GM04503 (cell line): ENCODE measurements around the gene CCR2.
"Not testable (repeated sequence)": the region's sequence is repeated elsewhere in the genome, so short reads cannot be mapped to it uniquely, and the experiment has no call there.

Source experiments
- DNase-seq: peaks from one replicate; pipeline ENCODE4 v3.0.0-alpha.2; 2012; ENCODE audit warnings: low read depth

Gene CCR2

DNA sequence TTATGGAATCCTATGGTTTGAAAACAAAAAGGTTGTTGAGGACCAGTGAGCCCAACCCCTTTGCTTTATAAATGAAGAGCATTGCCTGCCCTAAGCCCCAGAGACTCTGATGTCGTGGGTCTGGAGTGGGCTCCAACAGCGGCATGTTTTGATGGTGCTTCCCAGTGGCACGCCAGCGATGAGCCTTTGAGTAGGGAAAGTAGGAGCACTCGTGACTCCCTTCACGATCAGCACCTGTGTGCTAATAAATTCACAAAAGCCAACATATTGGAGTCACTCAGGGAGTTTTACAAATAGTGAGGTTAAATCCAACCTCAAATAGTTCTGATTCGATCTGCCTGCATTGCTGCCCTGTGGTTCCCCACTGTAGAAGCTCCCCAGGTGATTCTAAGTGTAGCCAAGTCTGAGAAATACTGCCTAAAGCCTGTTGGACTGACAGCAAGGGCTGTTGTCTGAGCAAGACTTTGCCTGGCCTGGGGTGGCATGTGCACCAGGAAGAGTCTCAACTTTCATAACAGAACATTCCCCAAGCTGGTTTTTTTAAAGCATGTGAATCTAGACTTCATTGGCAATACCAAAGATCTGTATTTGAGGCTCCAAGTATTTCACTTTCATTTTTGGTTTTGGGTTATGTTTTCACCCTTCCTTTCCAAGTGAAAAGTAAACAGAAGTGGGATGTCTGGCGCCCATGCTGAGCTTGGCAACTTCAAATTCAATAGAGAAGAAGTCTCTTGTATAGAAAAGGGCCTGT lies 26.7 kb downstream of the CCR2 start:
- DNase-seq, result no peak

DNA sequence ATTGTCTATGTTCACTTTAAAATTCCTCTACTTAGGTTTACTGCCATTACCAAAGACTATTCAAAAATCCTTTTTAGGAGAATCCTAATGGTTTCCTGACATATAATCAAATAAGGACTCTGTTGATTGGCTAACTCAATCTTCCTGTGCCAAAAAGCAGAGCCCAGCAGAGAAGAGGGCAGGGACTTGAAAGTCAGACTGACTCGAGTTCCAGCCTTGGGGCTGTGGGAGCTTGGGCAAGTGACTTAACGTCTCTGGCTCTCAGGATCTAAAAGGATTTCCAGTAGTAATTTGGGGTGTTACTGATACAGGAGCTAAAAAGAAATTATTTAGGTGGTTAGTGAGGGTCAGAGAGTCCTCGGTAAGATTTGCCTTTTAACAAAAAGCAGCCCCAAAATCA lies 27.7 kb downstream of the CCR2 start:
- no peak for DNase-seq

DNA sequence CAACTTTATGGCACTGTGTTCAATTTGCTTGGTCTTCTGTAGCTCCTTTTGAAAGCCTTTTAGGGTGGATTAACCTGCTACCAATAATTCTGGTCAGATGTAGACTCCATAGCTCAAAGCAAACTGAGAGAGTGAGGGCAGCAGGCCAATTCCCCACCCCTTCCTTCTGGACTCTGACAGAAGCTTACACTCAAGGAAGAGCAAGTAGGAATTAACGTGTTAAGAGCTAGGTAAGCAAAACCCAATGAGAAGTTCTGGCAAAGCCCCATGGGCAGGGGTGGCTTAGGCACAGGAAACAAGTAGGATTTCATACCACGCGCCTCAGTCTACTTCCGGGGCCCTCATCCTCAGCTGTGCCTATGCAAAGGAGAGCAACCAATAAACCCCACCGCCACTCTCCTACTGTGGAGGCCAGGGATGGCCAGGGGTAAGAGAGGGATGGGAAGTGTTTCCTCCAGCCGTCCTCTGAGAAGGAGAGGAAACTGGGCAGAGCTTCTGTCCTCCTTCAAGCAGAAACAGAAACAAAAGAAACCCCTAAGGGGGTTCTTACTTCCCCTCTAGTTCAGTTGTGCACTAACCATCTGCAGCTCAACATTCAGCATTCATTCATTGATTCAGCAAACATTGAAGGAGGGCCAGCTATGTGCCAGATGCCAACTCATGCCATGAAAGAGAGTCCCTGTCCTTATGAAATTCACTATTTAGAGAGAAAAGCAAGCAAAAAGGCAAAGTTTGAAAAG lies 29.5 kb downstream of the CCR2 start:
- DNase-seq, result no peak

DNA sequence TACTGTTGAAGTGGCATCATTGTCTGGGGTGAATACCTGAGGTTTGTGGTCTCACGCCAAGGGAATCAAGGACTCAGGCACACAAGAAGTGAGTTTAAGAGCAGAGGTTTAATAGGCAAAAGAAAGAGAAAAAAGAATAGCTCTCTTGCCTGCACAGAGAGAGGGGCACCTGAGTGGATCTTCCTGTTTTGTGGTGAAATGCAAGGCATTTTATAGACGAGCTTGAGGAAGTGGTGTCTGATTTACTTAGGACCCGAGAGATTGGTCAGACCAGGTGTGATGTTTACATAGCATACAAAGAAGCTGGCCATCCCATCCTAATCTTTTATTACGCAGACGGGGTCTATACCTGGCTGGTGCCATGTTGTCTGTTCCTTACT lies 30.0 kb downstream of the CCR2 start:
- DNase-seq, result no peak

DNA sequence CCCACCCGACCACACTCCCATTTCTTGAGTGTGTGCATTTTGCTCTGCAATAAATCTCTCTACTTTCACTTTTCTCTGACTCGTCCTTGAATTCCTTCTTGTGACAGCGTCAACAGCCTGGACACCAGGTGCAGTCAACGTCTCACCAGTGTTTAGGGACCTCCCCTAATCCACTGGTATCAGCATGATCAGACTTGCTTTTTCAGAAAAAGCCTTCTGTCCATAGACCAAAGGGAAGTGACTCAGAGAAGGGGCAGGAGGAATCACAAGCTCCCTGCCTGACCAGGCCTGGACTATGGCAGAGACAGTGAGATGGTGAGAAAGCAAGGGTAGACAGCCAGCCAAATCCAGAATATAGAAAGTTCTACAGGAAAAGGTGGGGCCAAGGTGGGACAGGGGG lies 32.3 kb downstream of the CCR2 start:
- DNase-seq, result no peak

- DNase-seq, result not testable (repeated sequence)
Observed at GRCh38 chr3:46388847-46389246, 34.9 kb downstream of the CCR2 start.

DNA sequence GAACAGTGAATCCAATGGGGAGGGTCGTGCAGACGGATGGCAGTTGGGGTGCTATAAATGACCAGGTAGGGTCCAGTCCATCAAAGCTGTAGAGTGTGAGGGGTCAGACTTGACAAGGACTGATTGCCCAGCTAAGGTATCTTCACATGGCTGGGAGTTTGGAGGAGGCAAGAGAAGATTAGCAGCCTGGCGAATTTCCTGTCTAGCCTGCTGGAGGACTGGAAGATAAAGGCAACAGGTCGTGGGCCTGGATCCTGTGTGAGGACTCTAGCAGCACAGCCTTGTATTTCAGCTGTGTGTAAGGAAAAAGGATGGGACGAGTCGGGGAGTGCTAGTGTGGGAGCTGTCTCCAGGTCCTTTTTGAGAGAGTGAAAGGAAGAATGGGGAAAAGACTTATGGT lies 35.4 kb downstream of the CCR2 start:
- DNase-seq, result no peak

DNA sequence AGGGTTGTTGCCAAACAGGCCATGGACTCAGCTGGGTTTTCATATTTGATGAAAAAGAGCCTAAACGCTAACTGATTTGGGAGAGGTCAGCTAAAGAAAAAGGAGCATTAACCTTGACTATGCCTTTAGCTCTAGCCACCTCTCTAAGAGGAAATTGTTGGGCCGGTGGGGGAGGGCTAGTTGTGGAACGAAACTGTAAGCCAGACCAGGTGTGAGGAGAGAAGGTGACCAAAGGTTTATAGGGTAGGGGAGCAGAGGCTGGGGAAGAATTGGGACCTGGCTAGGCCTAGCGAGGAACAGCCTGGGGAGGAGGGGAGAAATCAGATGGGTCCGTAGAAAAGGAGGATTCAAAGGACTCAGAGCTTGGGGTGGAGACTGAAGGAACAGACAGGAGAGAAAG lies 37.6 kb downstream of the CCR2 start:
- DNase-seq, result not testable (repeated sequence)

DNA sequence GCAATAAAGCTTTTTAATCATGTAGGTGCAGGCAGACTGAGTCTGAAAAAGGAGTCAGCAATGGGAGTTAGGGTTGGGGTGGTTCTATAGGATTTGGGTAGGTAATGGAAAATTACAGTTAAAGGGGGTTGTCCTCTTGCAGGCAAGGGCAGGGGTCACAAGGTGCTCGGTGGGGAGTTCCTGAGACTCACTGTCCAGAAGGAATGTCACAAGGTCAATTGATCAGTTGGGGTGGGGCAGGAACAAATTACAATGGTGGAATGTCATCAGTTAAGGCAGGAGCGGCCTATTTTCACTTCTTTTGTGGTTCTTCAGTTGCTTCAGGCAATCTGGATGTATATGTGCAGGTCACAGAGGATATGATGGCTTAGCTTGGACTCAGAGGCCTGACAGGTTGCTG lies 39.1 kb downstream of the CCR2 start:
- DNase-seq, result no peak

GRCh38 chr3:46393554-46394434 lies 39.9 kb downstream of the CCR2 start:
- DNase-seq, result no peak

DNA sequence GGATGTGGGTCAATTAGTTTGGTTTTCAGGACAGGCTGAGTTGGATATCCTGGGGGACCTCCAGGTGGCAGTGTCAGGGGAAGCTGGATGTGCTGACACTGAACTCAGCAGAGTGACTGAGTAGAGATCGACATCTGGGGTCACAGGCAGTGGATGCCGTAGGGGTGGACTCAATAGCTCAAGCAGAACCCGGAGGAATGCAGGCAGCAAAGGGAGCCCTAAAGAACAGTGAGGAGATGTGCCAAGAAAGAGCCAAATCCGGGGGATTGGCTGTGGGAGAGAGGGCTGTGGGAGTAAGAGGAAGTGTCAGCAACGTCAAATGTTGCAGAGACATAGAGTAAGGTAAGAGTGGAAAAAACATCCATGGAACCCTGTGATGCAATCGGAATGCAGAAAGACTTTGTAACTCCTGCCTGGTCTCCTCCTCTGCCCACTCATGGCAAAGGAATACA lies 41.3 kb downstream of the CCR2 start:
- no peak for DNase-seq

DNA sequence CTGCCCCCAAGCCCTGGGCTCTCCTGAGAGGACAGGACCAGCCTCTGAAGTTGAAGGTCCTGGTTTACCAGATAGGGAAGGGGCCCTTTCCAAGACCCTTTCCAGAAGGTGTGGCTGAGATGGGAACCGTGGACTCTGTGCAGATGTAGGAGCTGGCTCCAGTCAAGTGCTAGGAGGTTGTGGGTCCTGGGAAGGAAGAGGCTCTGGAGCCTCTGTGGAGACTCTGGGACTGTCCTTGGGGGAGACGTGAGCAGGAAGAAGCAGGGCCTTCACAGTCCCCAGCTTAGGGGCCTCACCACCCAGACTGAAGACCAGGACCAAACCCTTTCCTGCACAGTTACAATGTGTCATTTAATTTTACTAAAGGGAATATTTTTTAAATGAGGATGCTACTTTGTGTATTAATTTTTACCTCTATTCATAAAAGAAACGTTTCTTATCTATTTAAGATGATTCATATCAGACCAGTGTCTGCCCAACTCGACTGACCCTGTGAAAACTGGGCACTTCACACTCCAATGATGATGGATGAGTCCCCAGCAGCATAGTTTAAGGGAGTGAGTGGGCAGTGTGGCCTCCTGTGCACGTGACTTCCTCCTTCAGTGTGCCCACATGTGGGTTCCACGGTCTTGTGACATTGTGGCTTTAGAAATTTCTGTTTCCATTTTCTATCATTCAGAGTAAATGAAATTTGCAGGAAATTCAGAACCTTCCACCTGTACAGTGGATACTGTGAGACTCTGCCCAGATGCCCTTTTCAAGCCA lies 42.0 kb downstream of the CCR2 start:
- no peak for DNase-seq

DNA sequence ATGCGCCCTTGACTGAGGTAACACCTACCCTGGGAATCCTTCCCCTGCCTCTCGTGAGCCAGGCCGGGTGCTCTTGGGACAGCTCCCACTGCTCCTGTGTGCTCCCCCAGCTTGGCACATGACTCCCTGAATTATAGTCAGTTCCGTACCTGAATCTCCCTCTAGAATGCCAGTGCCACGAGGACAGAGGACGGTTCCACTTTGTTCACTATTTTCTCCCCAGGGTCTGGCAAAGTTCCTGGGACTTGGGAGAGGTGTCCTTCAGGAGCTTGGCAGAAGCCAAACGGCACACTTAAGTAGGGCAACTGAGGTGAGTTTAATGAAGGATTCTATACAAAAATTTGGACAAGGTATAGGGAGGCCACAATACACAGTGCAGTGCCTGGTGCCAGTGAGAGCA lies 43.2 kb downstream of the CCR2 start:
- no peak for DNase-seq

GRCh38 chr3:46398186-46398955 lies 44.5 kb downstream of the CCR2 start:
- no peak for DNase-seq

DNA sequence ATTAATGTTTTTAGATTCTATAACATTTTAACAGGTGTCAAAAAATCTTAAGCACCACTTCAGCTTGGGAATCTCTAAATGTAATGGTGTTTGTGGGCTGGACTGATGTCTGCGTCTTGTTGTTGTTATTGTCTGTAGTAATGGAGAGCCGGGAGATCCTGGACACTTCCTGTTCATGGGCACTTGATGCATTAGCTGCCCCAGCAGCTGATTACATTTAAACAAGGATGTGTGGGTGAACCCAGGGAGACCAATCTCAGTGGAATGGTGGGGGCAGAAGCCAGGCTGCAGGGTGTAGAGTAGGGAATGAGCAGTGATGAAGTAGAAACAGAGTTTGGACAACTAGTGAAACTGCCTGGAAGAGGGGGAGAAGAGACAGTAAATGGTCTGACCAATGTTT lies 45.2 kb downstream of the CCR2 start:
- DNase-seq, result no peak

GRCh38 chr3:46399557-46399956 lies 45.6 kb downstream of the CCR2 start:
- no peak for DNase-seq

DNA sequence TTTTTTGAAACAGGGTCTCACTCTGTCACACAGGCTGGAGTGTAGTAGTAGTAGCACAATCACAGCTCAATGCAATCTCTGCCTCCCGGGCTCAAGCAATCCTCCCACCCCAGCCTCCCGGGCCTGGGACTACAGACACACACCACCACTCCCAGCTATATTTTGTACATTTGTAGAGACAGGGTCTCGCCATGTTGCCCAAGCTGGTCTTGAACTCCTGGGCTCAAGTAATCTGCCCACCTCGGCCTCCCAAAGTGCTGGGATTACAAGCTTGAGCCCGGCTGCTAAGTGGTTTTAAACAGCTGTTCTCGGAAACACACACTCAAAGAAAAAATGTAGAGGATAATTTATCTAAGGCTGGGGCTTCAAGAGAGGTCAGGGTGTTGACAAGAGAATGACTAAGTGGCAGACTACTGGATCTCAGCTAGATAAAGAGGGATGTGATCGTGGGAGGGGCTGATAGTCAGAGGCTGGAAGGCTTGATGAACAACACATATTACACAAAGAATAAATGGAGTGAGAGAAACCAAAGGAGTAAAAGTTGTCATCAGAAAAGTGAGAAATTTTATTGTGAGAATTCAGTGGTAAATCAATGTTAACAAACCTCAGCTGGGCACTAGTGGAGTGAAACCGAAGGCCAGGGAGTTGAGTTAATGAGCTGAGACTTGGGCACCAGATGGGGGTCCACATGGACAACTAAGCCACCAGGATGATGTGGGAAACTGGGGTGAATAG lies 46.3 kb downstream of the CCR2 start:
- no peak for DNase-seq

GRCh38 chr3:46400846-46401245 lies 46.9 kb downstream of the CCR2 start:
- no peak for DNase-seq

DNA sequence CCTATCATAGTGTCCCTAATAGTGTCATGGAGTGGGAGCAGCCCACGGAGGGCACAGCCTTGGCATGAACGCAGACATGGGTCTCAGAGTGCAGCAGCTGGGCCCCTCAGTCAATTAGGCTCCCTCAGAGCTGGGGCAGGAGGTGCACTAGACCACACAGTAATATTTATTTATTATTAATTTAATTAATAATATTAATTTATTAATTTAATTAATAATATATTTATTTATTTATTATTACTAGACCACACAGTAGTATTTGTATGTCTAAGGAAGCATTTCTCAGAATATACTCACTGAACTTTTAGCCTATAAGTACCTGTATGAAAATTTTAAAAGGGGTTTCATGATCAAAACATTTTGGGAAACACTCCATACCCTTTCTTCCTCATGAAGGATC lies 47.7 kb downstream of the CCR2 start:
- no peak for DNase-seq

DNA sequence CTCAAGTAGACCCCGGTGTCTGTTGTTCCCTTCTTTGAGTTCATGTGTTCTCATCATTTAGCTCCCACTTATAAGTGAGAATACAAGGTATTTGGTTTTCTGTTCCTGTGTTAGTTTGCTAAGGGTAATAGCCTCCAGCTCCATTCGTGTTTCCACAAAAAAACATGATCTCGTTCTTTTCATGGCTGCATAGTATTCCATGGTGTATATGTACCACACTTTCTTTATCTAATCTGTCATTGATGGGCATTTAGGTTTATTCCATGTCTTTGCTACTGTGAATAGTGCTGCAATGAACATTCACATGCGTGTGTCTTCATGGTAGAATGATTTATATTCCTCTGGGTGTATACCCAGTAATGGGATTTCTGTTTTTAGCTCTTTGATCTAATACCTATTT lies 49.0 kb downstream of the CCR2 start:
- DNase-seq, result not testable (repeated sequence)
